ENCODE results near the gene SIRPB2.

- TF ChIP-seq EGR1 (IDR thresholded peaks at IDR 0.05; ENCODE audit: low read depth in 2 of 2) = no peak
- TF ChIP-seq, protein P1, sequence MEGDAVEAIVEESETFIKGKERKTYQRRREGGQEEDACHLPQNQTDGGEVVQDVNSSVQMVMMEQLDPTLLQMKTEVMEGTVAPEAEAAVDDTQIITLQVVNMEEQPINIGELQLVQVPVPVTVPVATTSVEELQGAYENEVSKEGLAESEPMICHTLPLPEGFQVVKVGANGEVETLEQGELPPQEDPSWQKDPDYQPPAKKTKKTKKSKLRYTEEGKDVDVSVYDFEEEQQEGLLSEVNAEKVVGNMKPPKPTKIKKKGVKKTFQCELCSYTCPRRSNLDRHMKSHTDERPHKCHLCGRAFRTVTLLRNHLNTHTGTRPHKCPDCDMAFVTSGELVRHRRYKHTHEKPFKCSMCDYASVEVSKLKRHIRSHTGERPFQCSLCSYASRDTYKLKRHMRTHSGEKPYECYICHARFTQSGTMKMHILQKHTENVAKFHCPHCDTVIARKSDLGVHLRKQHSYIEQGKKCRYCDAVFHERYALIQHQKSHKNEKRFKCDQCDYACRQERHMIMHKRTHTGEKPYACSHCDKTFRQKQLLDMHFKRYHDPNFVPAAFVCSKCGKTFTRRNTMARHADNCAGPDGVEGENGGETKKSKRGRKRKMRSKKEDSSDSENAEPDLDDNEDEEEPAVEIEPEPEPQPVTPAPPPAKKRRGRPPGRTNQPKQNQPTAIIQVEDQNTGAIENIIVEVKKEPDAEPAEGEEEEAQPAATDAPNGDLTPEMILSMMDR (IDR thresholded peaks at IDR 0.05; ENCODE audit: low read depth, low read length, missing input control) = no peak
- no peak for TF ChIP-seq TAF1 (conservative IDR thresholded peaks at IDR 0.05)
- no peak for TF ChIP-seq RAD21 (IDR thresholded peaks at IDR 0.05)
- TF ChIP-seq SP1 (IDR thresholded peaks at IDR 0.05) = no peak
- no peak for TF ChIP-seq JUND (IDR thresholded peaks at IDR 0.05)
These were observed 48.7 kb upstream of the SIRPB2 start for GRCh38 chr20:1539816-1540419.
